ENCODE measurements around the gene BTBD7. TPM values are rescaled to one million over a fixed set of nuclear protein-coding genes. Genes with fewer than 3 reads are reported as not detected.

BTBD7 gene
- total RNA-seq, 1 experiment from 2014 or later: 30.1 TPM

- Histone ChIP-seq H2AFZ (no peak overlapping the region), H3K4me3 (no peak overlapping the region), H3K9me2 (ENCODE audit: insufficient read depth) (no peaks in the 10 kb centered on the region), H3F3A (ENCODE audit: insufficient read depth, low read depth) (no peaks in the 10 kb centered on the region), H3K27me3 (ENCODE audit: insufficient read depth, low read depth) (no peaks in the 10 kb centered on the region), H3K27ac (no peak overlapping the region), H3K79me2 (ENCODE audit: low read depth) (no peaks in the 10 kb centered on the region), H3K36me3 (ENCODE audit: low read depth) (peaks cover 4% of the 10 kb centered on the region; the same call in 1 of the 2 replicates), H3K4me2 (no peak overlapping the region), H3K4me1 (replicated peaks; ENCODE audit: insufficient read depth) (no peaks in the 10 kb centered on the region), H4K20me1 (ENCODE audit: insufficient read depth) (no peaks in the 10 kb centered on the region), H3K9me3 (ENCODE audit: insufficient read depth, low read depth) (no peaks in the 10 kb centered on the region)
- CTCF ChIA-PET: interaction anchor here (0.6 to 0.7 kb wide), 2 partner anchors 64 to 225 kb away, joined by 4 to 5 read pairs; no protein-coding TSS in a partner anchor
- peak in 1 of 2 experiments; percentile 65 for DNase-seq
- peak; percentile 73 for TF ChIP-seq CTCF (conservative IDR thresholded peaks at IDR 0.05)
- no peak for TF ChIP-seq EZH2 (IDR thresholded peaks at IDR 0.05; ENCODE audit: low read depth)
- POLR2A ChIA-PET (ENCODE audit: unreplicated experiment): interaction anchor here (0.6 to 0.7 kb wide), 4 partner anchors 13 to 575 kb away, joined by 3 to 16 read pairs (median 10); partner anchors contain the start of genes GON7 and UBR7
- intact Hi-C loops (cut with micrococcal nuclease; ENCODE audit: unreplicated experiment): no loop called here
- BruUV-seq (replicated peaks): no TSS peak
Observed at GRCh38 chr14:93219103-93219726, 113.6 kb downstream of the BTBD7 start.

- Histone ChIP-seq H2AFZ (no peak overlapping the region), H3K36me3 (ENCODE audit: low read depth) (peaks cover 4% of the 10 kb centered on the region; the same call in 1 of the 2 replicates), H4K20me1 (ENCODE audit: insufficient read depth) (no peaks in the 10 kb centered on the region), H3K4me3 (no peak overlapping the region), H3K79me2 (ENCODE audit: low read depth) (no peaks in the 10 kb centered on the region), H3K4me2 (no peak overlapping the region), H3K9me2 (ENCODE audit: insufficient read depth) (no peaks in the 10 kb centered on the region), H3F3A (ENCODE audit: insufficient read depth, low read depth) (no peaks in the 10 kb centered on the region), H3K4me1 (replicated peaks; ENCODE audit: insufficient read depth) (no peaks in the 10 kb centered on the region), H3K27me3 (ENCODE audit: insufficient read depth, low read depth) (no peaks in the 10 kb centered on the region), H3K9me3 (ENCODE audit: insufficient read depth, low read depth) (no peaks in the 10 kb centered on the region), H3K27ac (no peak overlapping the region)
- CTCF ChIA-PET: interaction anchor here (0.6 kb wide), 1 partner anchor 376 kb away, joined by 3 read pairs; no protein-coding TSS in a partner anchor
- TF ChIP-seq CTCF (conservative IDR thresholded peaks at IDR 0.05): no peak
- no peak for TF ChIP-seq EZH2 (IDR thresholded peaks at IDR 0.05; ENCODE audit: low read depth)
- intact Hi-C loops (cut with micrococcal nuclease; ENCODE audit: unreplicated experiment): no loop called here
- no peak for DNase-seq
- POLR2A ChIA-PET (ENCODE audit: unreplicated experiment): no interaction called here
- BruUV-seq (replicated peaks): no TSS peak
Observed at GRCh38 chr14:93214598-93214997, 118.2 kb downstream of the BTBD7 start.

GRCh38 chr14:93212432-93212831 is 120.4 kb downstream of the BTBD7 start:
- BruUV-seq (replicated peaks): no TSS peak
- CTCF ChIA-PET: no interaction called here
- H3K27ac ChIP-seq: no peak overlapping the region
- H3F3A ChIP-seq (ENCODE audit: insufficient read depth, low read depth): no peaks in the 10 kb centered on the region
- no peaks in the 10 kb centered on the region for H3K9me3 ChIP-seq (ENCODE audit: insufficient read depth, low read depth)
- no peaks in the 10 kb centered on the region for H3K9me2 ChIP-seq (ENCODE audit: insufficient read depth)
- peaks cover 13% of the 10 kb centered on the region; the same call in 1 of the 2 replicates for H3K4me1 ChIP-seq (replicated peaks; ENCODE audit: insufficient read depth)
- H3K36me3 ChIP-seq (ENCODE audit: low read depth): peaks cover 4% of the 10 kb centered on the region; the same call in 1 of the 2 replicates
- DNase-seq: no peak
- H4K20me1 ChIP-seq (ENCODE audit: insufficient read depth): no peaks in the 10 kb centered on the region
- intact Hi-C loops (cut with micrococcal nuclease; ENCODE audit: unreplicated experiment): no loop called here
- no peak overlapping the region for H3K4me3 ChIP-seq
- H3K4me2 ChIP-seq: no peak overlapping the region
- POLR2A ChIA-PET (ENCODE audit: unreplicated experiment): no interaction called here
- no peak overlapping the region for H2AFZ ChIP-seq
- TF ChIP-seq CTCF (conservative IDR thresholded peaks at IDR 0.05) (no peak), EZH2 (IDR thresholded peaks at IDR 0.05; ENCODE audit: low read depth) (no peak)
- no peaks in the 10 kb centered on the region for H3K27me3 ChIP-seq (ENCODE audit: insufficient read depth, low read depth)
- peaks cover 14% of the 10 kb centered on the region; the same call in 1 of the 2 replicates for H3K79me2 ChIP-seq (ENCODE audit: low read depth)
